Cardiac muscle cell (in vitro differentiated cells and primary cell): Measurements from ENCODE around the gene PAX5. TPM values are rescaled to one million over a fixed set of nuclear protein-coding genes. Genes with fewer than 3 reads are reported as not detected.

ENCODE experiments used
- DNase-seq, 2 donors: peaks; one replicate each; pipeline versions ENCODE4 v3.0.0 to v3.0.0-alpha.2; 2010 to 2017; ENCODE audit warnings: low read depth in 1 of 2, low spot score in 1 of 2
- H3K27ac ChIP-seq: fragments of 200-600 bp; sonication (generic); 2 replicates; pipeline ENCODE4 v1.5.1; 2016
- H3K27me3 ChIP-seq: fragments of 200-600 bp; sonication (generic); 2 replicates; pipeline ENCODE4 v1.6.0; 2016; ENCODE audit warnings: control low read depth
- H3K36me3 ChIP-seq: fragments of 200-600 bp; sonication (generic); 2 replicates; pipeline ENCODE4 v1.5.1; 2016; ENCODE audit warnings: control low read depth
- H3K4me1 ChIP-seq: fragments of 200-600 bp; sonication (generic); 2 replicates; pipeline ENCODE4 v1.8.1; 2017; ENCODE audit warnings: low read depth, mild to moderate bottlenecking, mixed run types
- H3K4me3 ChIP-seq: fragments of 200-600 bp; sonication (generic); 2 replicates; pipeline ENCODE4 v1.5.1; 2016; ENCODE audit warnings: mild to moderate bottlenecking
- H3K9me3 ChIP-seq: fragments of 200-600 bp; sonication (generic); 2 replicates; pipeline ENCODE4 v1.5.1; 2017; ENCODE audit warnings: low read depth, mild to moderate bottlenecking, control low read depth
- polyA plus RNA-seq: library from polyadenylated mRNA; unstranded; fragments of >200 nt; fragmentation: Nextera tagmentation; extraction: Ambion mirVana; gene quantifications from 2 replicates; pipeline ENCODE4 v1.2.1, GENCODE V29; 2016
- total RNA-seq: library from RNA; depleted of rRNA; stranded (reverse); fragments of >200 nt; gene quantifications from 2 replicates; pipeline ENCODE4 v1.2.3, GENCODE V29; 2016
- TF ChIP-seq, protein P1 (sequence below): IDR thresholded peaks from 2 replicates; pipeline ENCODE4 v1.5.1; 2012; ENCODE audit warnings: low read depth, mild to moderate bottlenecking, low read length

Gene PAX5
- total and polyA plus RNA-seq, 2 experiments from 2014 or later = not detected

DNA sequence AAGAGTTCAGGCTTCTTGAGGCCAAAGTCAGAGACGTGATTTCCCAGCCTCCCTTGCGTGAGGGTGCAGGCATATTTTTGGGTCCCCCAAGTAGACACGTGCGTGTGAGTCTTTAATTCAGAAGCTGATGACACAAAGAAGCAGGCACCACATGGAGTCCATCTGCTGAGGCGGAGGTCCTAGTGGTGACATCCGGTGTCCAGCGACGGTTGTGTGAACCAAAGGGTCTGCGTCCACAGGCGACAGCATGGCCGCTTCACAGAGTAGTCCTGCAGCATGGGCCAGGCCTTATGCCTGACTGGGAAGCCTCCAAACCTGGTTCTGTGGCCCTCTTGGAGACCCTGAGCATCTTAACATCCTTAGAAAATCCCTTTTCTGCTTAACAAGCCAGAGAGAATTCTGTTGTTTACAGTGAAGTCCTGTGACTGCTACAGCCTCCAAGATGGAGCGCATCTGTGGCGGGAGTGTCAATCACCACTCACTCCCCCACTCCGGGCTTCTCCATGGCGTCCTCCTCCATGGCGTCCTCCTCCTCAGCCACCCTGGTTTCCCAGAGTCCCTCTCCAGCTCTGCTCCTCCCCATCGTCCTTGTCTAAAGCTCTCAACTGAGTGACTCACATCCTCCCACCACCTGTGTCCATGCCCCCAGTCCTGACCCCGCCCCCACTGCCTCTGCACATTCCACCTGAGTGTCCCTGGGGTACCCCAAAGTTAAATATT lies 133.8 kb downstream of the PAX5 start:
- peaks cover 96% of the 10 kb centered on the region for H3K27me3 ChIP-seq
- H3K4me3 ChIP-seq = no peak overlapping the region

DNA sequence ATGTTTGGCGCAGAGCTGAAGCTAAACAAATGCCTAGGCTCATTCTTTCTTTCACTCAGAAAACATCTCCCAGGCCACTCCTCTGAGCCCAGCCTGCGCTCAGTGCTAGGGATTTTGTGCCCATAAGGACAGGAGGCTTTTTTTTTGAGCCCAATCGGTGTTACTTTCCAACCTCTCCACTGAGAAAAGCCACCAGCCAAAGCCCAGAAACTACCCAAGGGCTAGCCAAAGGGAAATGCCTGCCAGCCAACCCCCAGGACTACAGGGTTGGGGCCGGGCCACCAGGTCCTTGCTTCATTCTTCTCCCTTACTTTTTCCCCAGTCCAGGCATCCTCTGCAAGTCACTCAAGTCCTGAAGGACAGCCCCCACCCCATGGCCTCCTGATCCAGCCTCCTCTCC lies 134.7 kb downstream of the PAX5 start:
- Histone ChIP-seq H3K36me3 (no peaks in the 10 kb centered on the region), H3K4me1 (no peaks in the 10 kb centered on the region), H3K27me3 (peaks cover 100% of the 10 kb centered on the region), H3K4me3 (no peak overlapping the region), H3K9me3 (no peaks in the 10 kb centered on the region), H3K27ac (no peak overlapping the region)
- TF ChIP-seq, protein P1, sequence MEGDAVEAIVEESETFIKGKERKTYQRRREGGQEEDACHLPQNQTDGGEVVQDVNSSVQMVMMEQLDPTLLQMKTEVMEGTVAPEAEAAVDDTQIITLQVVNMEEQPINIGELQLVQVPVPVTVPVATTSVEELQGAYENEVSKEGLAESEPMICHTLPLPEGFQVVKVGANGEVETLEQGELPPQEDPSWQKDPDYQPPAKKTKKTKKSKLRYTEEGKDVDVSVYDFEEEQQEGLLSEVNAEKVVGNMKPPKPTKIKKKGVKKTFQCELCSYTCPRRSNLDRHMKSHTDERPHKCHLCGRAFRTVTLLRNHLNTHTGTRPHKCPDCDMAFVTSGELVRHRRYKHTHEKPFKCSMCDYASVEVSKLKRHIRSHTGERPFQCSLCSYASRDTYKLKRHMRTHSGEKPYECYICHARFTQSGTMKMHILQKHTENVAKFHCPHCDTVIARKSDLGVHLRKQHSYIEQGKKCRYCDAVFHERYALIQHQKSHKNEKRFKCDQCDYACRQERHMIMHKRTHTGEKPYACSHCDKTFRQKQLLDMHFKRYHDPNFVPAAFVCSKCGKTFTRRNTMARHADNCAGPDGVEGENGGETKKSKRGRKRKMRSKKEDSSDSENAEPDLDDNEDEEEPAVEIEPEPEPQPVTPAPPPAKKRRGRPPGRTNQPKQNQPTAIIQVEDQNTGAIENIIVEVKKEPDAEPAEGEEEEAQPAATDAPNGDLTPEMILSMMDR = no peak
- DNase-seq = no peak

More for the DNA sequence above, 133.8 kb downstream of the PAX5 start:
- TF ChIP-seq, protein P1 = no peak
- Histone ChIP-seq H3K9me3 (no peaks in the 10 kb centered on the region), H3K36me3 (no peaks in the 10 kb centered on the region), H3K27ac (no peak overlapping the region), H3K4me1 (no peaks in the 10 kb centered on the region)
- DNase-seq = no peak

DNA sequence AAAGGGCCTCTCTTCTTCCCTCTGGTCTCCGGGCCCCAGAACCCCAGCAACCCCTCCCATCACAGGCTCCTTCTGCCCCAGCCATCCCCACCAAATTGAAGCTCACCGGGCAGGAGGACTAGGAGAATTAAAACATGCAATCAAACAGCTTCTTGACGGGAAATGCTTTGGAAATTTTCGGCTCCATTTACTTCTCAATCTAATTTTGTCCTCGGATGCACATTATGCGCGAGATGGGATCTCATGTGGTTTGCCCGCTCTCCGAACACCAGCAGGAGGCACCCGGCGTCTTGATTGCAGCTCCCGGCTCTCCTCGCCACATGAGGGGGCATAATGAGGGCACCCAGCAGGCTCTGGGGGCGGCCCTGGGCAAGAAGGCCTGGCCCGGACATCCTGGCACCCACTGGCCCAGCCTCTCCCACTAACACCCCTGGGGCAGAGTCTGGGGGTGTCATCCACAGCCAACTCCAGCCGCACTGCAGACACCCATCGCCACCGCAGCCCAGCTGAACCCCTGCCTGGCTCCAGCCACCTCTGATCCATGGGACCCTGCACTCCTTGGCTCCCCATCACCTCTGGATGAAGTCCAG lies 135.5 kb downstream of the PAX5 start:
- no peaks in the 10 kb centered on the region for H3K36me3 ChIP-seq
- peaks cover 100% of the 10 kb centered on the region for H3K27me3 ChIP-seq
- H3K9me3 ChIP-seq = no peaks in the 10 kb centered on the region
- no peaks in the 10 kb centered on the region for H3K4me1 ChIP-seq
- H3K4me3 ChIP-seq = no peak overlapping the region
- TF ChIP-seq, protein P1 = no peak
- H3K27ac ChIP-seq = no peak overlapping the region
- DNase-seq = no peak

DNA sequence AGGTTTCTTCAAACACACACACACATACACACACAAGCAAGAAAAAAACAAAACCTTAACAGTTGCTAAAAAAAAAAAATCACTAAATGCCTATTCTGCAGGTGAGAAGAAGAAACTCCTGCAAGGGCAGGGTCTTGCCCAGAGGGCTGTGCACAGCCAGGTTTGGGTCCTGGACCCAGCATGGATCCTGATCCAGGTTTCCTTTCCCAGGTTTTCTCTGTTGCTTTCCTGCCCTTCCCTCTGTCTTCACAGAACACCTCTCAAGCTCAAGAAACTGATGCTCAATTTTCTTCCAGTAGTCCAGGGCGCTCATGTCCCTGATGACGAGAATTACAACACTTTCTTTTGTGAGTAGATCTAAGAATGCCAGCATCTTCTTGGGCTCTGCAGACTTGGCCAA lies 136.6 kb downstream of the PAX5 start:
- Histone ChIP-seq H3K36me3 (no peaks in the 10 kb centered on the region), H3K27me3 (peaks cover 98% of the 10 kb centered on the region), H3K4me1 (no peaks in the 10 kb centered on the region), H3K4me3 (no peak overlapping the region), H3K9me3 (no peaks in the 10 kb centered on the region), H3K27ac (no peak overlapping the region)
- TF ChIP-seq, protein P1 = no peak
- DNase-seq = no peak

DNA sequence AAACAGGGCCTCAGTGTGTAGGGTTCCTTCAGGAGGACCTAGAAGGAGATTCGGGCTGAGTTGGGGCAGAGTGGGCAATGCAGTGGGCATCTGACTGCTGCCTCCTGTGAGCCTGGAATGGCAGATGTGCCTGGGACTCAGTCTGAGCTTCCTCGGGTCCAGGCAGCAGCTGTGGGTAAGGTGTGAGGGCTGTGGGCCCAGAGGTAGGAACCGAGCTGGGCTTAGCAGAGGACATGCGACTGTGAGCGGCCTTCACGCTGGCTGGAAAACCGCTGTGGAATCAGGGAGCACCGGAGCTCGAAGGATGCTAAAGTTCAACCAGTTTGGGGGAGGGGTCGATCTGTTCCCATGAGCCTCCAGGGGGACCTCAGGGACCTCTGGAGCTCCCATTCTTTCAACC lies 137.0 kb downstream of the PAX5 start:
- Histone ChIP-seq H3K9me3 (no peaks in the 10 kb centered on the region), H3K27me3 (peaks cover 94% of the 10 kb centered on the region), H3K27ac (no peak overlapping the region), H3K4me3 (no peak overlapping the region), H3K4me1 (no peaks in the 10 kb centered on the region), H3K36me3 (no peaks in the 10 kb centered on the region)
- TF ChIP-seq, protein P1 = no peak
- DNase-seq = no peak
